Transverse colon (tissue), 4 donors: Measurements from ENCODE around the gene GNB1L.

Source experiments
- CTCF ChIP-seq, 5 experiments: fragments of 200-600 bp in 3 of 5; fragments of 450-650 bp in 2 of 5; sonication (generic) in 3 of 5; IDR thresholded peaks; 1 replicate in 2 of 5; 2 replicates in 3 of 5; pipeline ENCODE4 v1.5.1; 2016 to 2017; ENCODE audit warnings: antibody characterized with exemption in 5 of 5, inconsistent platforms in 3 of 5, mild to moderate bottlenecking in 2 of 5, moderate library complexity in 1 of 5
- POLR2AphosphoS5 ChIP-seq, 3 donors: sonication (generic); formaldehyde crosslinking; IDR thresholded peaks; one replicate each; pipeline ENCODE4 v1.6.1; 2016; ENCODE audit warnings: antibody characterized with exemption in 3 of 3

GRCh38 chr22:19814428-19814827 is 40.2 kb downstream of the GNB1L start:
- TF ChIP-seq CTCF (IDR thresholded peaks at IDR 0.05): no peak
- TF ChIP-seq POLR2AphosphoS5 (IDR thresholded peaks at IDR 0.05): no peak
